Activated gamma-delta T cell treated with anti-CD3 and anti-CD28 coated beads, Interleukin-2, amount 50 U/mL, for 16 hours (primary cell): ENCODE results near the gene KIAA1958.
"Not testable (repeated sequence)": the region's sequence is repeated elsewhere in the genome, so short reads cannot be mapped to it uniquely, and the experiment has no call there.

ENCODE experiments used
- DNase-seq: peaks from one replicate; pipeline ENCODE4 v3.0.0-alpha.2; 2020; ENCODE audit warnings: low read depth

KIAA1958 gene

DNA sequence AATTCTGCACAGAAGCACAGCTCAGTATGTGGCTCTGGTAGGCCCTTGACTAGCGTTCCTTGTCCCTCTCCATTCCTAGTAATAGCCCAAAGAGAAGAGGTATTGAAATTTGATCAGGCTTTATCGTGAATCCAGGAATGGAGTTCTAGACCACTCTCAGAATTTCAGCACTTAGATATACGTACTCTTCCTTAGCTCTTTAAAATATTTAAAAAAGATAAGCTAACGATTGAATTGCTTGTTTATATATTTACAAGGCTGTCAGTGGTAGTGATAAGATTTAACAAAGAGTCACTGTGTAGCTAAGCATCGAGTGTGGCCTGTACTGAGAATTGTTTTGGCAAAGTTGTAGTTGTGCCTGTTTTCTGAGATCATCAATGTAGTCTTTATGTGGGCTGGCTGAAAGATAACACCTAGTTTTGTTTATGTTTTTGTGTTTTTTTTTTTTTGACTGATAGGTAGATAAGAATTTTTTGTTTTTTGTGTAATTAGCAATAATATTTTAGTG lies 2.5 kb downstream of the KIAA1958 start:
- DNase-seq = no peak

DNA sequence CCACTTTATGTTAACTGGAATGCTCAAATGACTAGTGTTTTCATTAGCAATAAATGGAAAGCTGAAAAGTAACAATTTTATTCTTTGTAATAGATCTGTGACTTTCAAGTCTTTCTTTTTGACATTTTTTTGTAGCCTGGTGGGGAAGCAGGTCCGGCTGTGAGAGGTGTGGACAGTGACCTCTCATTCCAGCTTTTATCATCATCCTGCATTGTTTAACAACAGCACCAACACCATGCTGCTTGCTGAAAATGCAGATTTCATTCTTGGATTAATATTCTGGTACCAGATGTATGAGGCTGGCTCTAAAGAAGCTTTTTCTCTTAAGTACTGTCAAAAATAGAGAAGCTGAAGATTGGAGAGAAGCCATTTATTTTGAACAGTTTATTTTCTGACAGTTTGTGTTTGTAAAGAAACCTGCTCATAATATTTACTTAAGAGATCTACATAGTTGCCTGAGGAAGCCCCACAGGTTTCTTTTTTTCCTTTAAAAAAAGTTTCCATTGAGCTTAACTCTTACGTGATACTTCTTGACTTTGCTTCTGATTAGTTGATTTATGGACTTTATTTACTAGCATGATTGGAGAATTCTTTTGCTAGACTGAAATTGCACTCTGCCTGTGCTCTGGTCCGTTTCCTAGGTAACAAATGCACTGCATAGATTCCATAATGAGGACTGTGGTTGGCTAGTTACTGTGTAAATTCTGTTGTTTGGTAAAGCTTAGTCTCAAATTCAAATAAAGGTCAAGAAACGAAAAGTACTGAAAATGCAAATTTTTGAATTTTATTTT lies 3.4 kb downstream of the KIAA1958 start:
- DNase-seq = no peak

DNA sequence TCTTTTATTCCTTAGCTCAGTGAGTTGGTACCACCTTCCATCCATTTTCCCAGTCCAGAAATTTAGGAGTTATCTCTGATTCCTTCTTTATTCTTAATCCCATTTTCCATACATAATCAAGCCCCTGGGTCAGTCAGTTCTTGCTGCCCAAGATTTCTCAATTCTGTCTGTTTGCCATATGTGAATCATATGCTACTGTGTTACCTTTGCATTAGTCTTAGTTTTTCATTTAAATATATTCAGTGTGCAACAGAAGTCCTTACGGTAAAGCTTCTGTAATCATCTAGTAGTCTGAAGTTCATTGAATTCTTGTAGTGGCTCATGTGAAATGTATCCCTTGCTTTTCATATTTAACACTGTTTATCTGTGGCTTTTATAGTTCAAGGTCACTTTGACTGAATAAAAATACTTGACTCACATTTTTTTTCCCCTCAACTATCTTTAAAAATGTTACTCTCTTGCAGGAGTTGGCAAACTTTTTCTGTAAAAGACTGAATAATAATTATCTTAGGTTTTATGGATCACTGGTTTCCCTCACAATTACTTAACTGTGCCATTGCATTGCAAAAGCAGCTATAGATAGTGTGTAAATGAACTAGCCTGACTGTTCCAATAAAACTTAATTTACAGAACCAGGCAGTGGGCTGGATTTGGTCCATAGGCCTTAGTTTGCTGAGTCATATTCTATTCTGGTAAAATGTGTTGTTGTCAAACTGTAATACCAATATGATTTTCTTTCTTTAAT lies 6.9 kb downstream of the KIAA1958 start:
- DNase-seq = no peak

GRCh38 chr9:112494153-112494552 lies 7.5 kb downstream of the KIAA1958 start:
- DNase-seq = no peak

GRCh38 chr9:112495614-112496013 lies 9.0 kb downstream of the KIAA1958 start:
- no peak for DNase-seq

DNA sequence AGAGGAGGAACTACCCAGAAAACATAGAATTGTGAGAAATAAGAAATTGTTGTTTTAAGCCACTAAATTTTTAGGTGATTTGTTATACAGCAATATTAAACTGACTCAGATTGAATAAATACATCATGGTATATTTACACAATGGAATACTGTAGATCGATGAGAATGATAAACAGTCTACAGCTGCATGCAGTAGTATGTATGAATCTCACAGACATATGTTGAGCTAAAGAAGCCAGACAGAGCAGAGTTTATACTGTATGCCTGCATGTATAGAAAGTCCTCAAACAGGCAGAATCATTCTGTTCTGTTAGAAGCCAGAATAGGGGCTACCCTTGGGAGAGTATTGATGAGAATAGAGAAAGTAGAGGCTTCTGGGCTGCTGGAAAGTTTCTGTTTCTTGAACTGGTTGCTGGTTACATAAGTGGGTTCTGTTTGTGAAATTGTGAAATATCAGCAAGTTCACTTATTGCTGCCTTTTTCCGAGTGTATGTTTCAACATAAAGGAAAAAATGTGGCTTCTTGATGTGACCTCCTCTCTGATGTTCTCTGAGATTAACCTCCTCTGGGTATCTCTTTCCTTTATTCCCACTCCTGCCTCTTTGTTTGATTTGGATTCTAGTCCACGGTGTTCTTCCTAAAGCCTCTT lies 9.6 kb downstream of the KIAA1958 start:
- DNase-seq = no peak

- no peak for DNase-seq
Observed at GRCh38 chr9:112500842-112501241, 14.2 kb downstream of the KIAA1958 start.

DNA sequence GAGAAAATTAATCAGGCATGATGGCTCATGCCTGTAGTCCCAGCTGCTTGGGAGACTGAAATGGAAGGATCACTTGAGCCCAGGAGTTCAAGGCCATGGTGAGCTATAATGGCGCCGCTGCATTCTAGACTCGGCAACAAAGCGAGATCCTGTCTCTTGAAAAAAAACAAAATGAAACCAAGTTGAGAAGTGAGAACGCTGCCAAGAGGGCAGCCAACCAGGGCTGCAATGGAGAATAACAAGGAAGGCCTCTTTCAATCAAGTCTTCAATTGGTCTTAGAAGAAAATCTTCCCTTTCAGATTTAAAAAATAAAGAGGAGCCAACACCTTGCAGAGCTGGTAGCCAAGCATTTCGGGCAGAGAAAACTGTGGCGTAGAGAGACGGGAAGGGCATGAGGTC lies 14.7 kb downstream of the KIAA1958 start:
- DNase-seq = no peak

DNA sequence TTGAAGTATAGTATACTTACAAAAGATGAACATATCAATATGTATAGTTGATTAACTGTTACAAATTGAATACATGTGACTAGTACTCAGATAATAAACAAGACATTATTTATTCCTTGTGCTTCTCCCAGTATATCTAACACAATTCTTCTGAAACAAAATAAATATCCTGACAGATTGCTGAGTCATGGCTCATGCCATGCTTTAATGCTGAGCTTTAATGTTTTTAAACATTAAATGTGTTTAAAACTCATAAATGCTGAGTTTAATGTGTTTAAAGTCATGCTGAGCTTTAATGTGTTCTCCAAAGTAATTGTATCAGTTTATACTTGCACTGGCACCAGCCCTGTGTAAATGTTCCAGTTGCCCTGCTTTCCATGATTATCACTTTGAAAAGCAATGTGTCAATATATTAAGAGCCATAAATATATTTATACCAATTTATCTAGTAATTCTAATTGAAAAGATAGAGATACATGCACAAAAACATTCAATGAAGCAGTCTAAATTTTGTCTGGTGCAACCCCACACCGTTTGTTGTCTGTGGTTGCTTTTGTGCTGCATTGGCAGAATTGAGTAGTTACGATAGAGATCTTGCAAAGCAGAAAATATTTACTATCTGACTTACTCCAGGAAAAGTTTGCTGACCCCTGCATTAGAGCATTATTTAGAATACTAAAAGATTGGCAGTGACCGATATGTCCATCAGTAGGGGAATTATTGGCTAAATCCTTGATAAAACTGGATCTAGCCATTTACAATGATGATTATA lies 15.7 kb downstream of the KIAA1958 start:
- no peak for DNase-seq

DNA sequence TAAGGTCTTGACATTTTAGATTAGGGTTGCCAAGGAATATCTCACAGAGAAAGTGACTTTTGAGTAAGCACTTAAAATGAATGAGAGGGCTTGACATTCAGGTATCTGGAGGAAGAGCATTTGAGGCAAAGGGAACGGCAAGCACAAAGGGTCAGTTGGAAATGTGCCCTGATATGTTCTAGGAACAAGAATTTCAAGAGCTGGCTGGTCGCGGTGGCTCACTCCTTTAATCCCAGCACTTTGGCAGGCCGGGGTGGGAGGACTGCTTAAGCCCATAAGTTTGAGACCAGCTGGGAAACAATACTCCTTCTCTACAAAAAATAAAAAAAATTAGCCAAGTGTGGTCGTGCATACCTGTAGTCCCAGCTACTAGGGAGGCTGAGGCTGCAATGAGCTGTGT lies 16.5 kb downstream of the KIAA1958 start:
- DNase-seq = no peak

GRCh38 chr9:112505086-112505485 lies 18.5 kb downstream of the KIAA1958 start:
- no peak for DNase-seq

GRCh38 chr9:112505607-112506006 lies 19.0 kb downstream of the KIAA1958 start:
- no peak for DNase-seq

DNA sequence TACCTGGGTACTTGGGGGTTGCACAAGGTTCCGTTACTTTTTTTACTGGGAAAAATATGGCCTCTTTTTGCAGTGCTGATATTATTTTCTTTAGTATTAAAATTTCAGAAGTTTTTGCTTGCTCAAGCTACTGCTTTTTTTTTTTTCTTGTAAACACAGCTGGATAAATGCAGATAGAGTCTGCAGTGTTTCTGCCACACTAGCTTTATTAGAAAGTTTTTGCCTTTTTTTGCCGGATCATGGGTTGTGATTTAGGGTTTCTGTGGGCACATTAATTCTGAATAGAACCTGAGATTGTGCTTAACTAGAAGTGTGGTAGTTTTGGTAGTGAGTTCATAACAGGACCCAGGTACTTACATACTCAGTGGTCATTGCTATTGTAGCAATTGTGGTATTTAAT lies 19.9 kb downstream of the KIAA1958 start:
- DNase-seq = no peak

DNA sequence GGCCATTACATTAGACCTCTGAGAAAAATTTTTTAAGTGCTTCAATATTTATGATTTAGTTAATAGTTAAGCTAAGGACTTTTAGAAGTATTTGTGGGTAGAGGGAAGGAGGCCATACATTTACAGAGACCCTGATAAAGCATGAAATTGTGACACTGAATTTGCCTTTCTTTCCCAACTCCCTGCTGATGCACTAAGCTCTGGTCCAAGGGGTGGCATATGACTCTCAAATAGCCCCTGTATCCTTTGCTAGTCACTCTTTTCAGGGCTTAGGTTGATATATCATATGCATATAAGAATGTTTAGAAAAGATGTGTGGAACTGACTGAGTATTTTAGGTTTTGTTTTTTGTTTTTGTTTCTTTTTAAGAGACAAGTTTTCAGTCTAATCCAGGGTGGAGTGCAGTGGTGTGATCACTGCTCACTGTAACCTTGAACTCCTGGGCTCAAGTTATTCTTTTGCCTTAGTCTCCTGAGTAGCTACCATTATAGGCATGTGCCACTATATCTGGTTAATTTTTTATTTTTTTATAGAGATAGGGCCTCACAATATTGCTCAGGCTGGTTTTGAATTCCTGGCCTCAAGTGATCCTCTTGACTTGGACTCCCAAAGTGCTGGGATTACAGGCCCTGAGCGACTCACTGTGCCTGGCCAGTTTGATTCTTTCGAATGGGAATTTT lies 20.5 kb downstream of the KIAA1958 start:
- no peak for DNase-seq

- no peak for DNase-seq
Observed at GRCh38 chr9:112508377-112508776, 21.8 kb downstream of the KIAA1958 start.

- not testable (repeated sequence) for DNase-seq
Observed at GRCh38 chr9:112512377-112512776, 25.8 kb downstream of the KIAA1958 start.

- DNase-seq = no peak
Observed at GRCh38 chr9:112516769-112517168, 30.1 kb downstream of the KIAA1958 start.

DNA sequence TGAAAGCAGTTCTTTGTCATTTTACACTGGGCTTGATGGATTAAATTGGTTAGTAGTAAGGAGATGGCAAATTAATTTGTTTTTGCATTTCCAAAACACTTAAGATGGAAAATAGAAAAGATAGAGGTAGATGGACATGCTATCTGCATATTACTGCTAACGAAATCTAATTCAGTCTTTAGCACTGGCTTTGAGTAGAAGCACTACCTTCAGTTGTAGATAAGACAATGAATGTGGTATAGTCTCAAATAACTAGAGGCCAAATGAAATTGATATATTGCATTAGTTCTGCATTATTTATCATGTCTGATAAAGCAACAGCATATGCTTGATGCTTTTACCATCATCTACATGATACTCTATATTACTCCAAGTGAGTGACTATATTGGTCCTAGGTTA lies 33.4 kb downstream of the KIAA1958 start:
- DNase-seq = no peak

- DNase-seq = no peak
Observed at GRCh38 chr9:112520656-112521055, 34.0 kb downstream of the KIAA1958 start.

GRCh38 chr9:112526973-112527372 lies 40.3 kb downstream of the KIAA1958 start:
- DNase-seq = no peak

GRCh38 chr9:112527959-112528358 lies 41.3 kb downstream of the KIAA1958 start:
- no peak for DNase-seq
